Glutamatergic neuron (in vitro differentiated cells): ENCODE measurements around the gene EXOC3L1. TPM values are rescaled to one million over a fixed set of nuclear protein-coding genes. Genes with fewer than 3 reads are reported as not detected.

Source experiments
- DNase-seq: peaks from one replicate; pipeline ENCODE4 v3.0.0; 2022
- H3K27ac Mint-ChIP-seq: one replicate; pipeline ENCODE4 v1.8.0; 2020; ENCODE audit warnings: mild to moderate bottlenecking, mixed read lengths, inconsistent platforms; ENCODE audit not compliant: unreplicated experiment
- H3K27me3 Mint-ChIP-seq: one replicate; pipeline ENCODE4 v1.8.0; 2020; ENCODE audit warnings: mild to moderate bottlenecking, moderate library complexity, mixed read lengths, inconsistent platforms; ENCODE audit not compliant: unreplicated experiment
- H3K36me3 Mint-ChIP-seq: one replicate; pipeline ENCODE4 v1.8.0; 2020; ENCODE audit warnings: mild to moderate bottlenecking, mixed read lengths, inconsistent platforms; ENCODE audit not compliant: unreplicated experiment
- H3K4me1 Mint-ChIP-seq: one replicate; pipeline ENCODE4 v1.8.0; 2020; ENCODE audit warnings: mild to moderate bottlenecking, low read depth, mixed read lengths, inconsistent platforms; ENCODE audit not compliant: unreplicated experiment
- H3K4me3 Mint-ChIP-seq: one replicate; pipeline ENCODE4 v1.8.0; 2020; ENCODE audit warnings: mild to moderate bottlenecking, mixed read lengths, inconsistent platforms; ENCODE audit not compliant: unreplicated experiment
- H3K9me3 Mint-ChIP-seq: one replicate; pipeline ENCODE4 v1.8.0; 2020; ENCODE audit warnings: mild to moderate bottlenecking, moderate library complexity, mixed read lengths, inconsistent platforms; ENCODE audit not compliant: unreplicated experiment
- total RNA-seq: library from RNA; stranded (reverse); fragmentation: NEBNext Ultra II Directional; extraction: Animal tissue kit (Norgen Biotek cat#: 25700); gene quantifications from one replicate; pipeline ENCODE4 v1.2.1, GENCODE V29; 2021; ENCODE audit not compliant: unreplicated experiment
- TF ChIP-seq, protein P1 (sequence below): fragments of 200-600 bp; sonication (generic); IDR thresholded peaks from one replicate; pipeline ENCODE4 v1.5.0; 2021; ENCODE audit not compliant: partially characterized antibody, unreplicated experiment

EXOC3L1 gene
- total RNA-seq, 1 donor from 2014 or later, result 3.6 TPM

- H3K4me1 Mint-ChIP-seq, result peaks cover 3% of the 10 kb centered on the region
- no peak overlapping the region for H3K27ac Mint-ChIP-seq
- peaks cover 29% of the 10 kb centered on the region for H3K27me3 Mint-ChIP-seq
- peaks cover 4% of the 10 kb centered on the region for H3K9me3 Mint-ChIP-seq
- no peaks in the 10 kb centered on the region for H3K36me3 Mint-ChIP-seq
- no peak for DNase-seq
- TF ChIP-seq, protein P1, sequence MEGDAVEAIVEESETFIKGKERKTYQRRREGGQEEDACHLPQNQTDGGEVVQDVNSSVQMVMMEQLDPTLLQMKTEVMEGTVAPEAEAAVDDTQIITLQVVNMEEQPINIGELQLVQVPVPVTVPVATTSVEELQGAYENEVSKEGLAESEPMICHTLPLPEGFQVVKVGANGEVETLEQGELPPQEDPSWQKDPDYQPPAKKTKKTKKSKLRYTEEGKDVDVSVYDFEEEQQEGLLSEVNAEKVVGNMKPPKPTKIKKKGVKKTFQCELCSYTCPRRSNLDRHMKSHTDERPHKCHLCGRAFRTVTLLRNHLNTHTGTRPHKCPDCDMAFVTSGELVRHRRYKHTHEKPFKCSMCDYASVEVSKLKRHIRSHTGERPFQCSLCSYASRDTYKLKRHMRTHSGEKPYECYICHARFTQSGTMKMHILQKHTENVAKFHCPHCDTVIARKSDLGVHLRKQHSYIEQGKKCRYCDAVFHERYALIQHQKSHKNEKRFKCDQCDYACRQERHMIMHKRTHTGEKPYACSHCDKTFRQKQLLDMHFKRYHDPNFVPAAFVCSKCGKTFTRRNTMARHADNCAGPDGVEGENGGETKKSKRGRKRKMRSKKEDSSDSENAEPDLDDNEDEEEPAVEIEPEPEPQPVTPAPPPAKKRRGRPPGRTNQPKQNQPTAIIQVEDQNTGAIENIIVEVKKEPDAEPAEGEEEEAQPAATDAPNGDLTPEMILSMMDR, result no peak
- H3K4me3 Mint-ChIP-seq, result peak overlapping the region; percentile 34
Observed at GRCh38 chr16:67162506-67163163, 27.3 kb downstream of the EXOC3L1 start.

GRCh38 chr16:67161595-67162058 is 28.3 kb downstream of the EXOC3L1 start:
- Mint-ChIP-seq H3K4me3 (peak overlapping the region; percentile 34), H3K27ac (no peak overlapping the region), H3K36me3 (no peaks in the 10 kb centered on the region), H3K4me1 (peaks cover 3% of the 10 kb centered on the region), H3K27me3 (peaks cover 33% of the 10 kb centered on the region), H3K9me3 (peaks cover 5% of the 10 kb centered on the region)
- no peak for DNase-seq
- TF ChIP-seq, protein P1, result no peak

DNA sequence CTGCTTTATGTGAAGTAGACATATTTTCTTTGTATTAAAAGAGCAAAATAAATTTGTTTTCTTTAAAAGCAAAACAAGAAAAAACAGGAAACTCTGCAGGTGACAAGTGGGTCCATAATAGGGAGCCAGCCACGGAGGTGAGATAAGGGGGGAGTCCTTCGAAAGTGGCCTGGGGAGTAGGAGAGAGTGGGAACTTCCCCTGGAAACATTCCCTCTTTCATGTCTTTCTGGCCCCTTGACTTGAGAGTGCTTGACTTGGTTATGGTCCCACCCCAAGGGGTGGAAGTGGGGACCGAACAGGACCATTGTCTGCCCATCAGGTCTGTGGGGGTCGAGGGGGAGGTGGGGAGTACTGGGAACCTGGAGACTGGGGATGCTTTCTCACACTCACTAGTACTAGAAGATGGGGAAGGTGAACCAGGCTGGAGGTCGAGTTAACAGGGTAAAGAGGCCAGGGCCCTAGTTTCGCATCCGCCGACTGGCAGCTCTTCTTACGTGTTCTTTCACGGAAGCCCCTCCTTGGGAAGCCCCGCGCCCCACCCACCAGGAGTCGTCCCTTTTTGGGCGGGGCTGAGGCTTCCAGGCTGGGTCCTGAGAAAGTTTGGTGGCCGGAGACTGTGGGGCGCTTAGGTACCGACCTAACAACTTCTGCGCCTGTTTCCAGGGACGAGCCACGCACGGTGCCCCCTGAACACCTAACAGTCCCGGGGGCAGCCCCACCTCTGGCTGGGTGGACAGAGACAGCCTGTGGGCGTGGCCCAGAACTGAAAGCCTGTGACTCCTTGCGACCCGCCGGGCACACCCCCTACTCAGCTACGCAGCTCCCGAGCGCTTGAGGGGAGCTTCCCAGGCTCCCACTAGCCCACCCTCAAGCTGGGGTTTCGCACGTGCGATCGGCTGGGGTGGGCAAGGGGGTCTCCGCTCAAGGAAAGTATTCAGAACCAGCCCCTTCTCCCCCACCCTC is 31.0 kb downstream of the EXOC3L1 start:
- Mint-ChIP-seq H3K27ac (no peak overlapping the region), H3K4me3 (peak overlapping the region; percentile 79), H3K4me1 (peaks cover 3% of the 10 kb centered on the region), H3K36me3 (no peaks in the 10 kb centered on the region), H3K27me3 (peaks cover 34% of the 10 kb centered on the region), H3K9me3 (peaks cover 5% of the 10 kb centered on the region)
- no peak for DNase-seq
- TF ChIP-seq, protein P1, result no peak

DNA sequence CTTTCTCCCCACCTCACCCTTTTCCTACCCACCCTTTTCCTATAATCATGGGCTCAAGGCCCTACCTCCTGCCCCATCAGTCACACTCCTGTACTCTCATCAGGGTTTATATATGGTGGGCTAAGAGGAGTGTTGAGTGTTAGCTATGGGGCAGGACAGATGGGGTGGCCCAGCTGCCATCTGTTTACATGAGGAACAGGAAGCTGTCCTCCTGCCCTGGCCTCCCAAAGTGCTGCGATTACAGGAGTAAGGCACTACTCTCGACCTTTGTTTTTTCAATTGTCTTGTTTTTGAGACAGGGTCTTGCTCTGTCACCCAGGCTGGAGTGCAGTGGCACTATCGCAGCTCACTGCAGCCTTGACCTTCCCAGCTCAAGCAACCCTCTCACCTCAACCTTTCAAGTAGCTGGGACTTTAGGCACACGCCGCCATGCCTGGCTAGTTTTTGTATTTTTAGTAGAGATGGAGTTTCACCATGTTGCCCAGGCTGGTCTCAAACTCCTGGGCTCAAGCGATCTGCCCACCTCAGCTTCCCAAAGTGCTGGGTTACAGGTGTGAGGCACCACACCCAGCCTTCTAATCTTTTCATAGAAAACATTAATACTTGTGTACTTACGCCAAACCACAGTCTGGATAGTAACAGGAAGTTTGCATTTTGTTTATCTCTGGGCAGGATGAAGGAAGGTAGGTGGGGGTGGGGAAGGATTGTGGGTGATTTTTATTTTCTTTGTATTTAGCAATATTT is 31.9 kb downstream of the EXOC3L1 start:
- no peaks in the 10 kb centered on the region for H3K36me3 Mint-ChIP-seq
- H3K27ac Mint-ChIP-seq, result no peak overlapping the region
- peaks cover 3% of the 10 kb centered on the region for H3K4me1 Mint-ChIP-seq
- DNase-seq, result no peak
- peak overlapping the region; percentile 79 for H3K4me3 Mint-ChIP-seq
- peaks cover 38% of the 10 kb centered on the region for H3K27me3 Mint-ChIP-seq
- peaks cover 5% of the 10 kb centered on the region for H3K9me3 Mint-ChIP-seq
- TF ChIP-seq, protein P1, result no peak
